Cardiac muscle cell (in vitro differentiated cells and primary cell): ENCODE results near the gene ANP32B. TPM values are rescaled to one million over a fixed set of nuclear protein-coding genes. Genes with fewer than 3 reads are reported as not detected.

Source experiments
- DNase-seq, 2 donors: peaks; one replicate each; pipeline versions ENCODE4 v3.0.0 to v3.0.0-alpha.2; 2010 to 2017; ENCODE audit warnings: low read depth in 1 of 2, low spot score in 1 of 2
- H3K27ac ChIP-seq: fragments of 200-600 bp; sonication (generic); 2 replicates; pipeline ENCODE4 v1.5.1; 2016
- H3K27me3 ChIP-seq: fragments of 200-600 bp; sonication (generic); 2 replicates; pipeline ENCODE4 v1.6.0; 2016; ENCODE audit warnings: control low read depth
- H3K36me3 ChIP-seq: fragments of 200-600 bp; sonication (generic); 2 replicates; pipeline ENCODE4 v1.5.1; 2016; ENCODE audit warnings: control low read depth
- H3K4me1 ChIP-seq: fragments of 200-600 bp; sonication (generic); 2 replicates; pipeline ENCODE4 v1.8.1; 2017; ENCODE audit warnings: low read depth, mild to moderate bottlenecking, mixed run types
- H3K4me3 ChIP-seq: fragments of 200-600 bp; sonication (generic); 2 replicates; pipeline ENCODE4 v1.5.1; 2016; ENCODE audit warnings: mild to moderate bottlenecking
- H3K9me3 ChIP-seq: fragments of 200-600 bp; sonication (generic); 2 replicates; pipeline ENCODE4 v1.5.1; 2017; ENCODE audit warnings: low read depth, mild to moderate bottlenecking, control low read depth
- polyA plus RNA-seq: library from polyadenylated mRNA; unstranded; fragments of >200 nt; fragmentation: Nextera tagmentation; extraction: Ambion mirVana; gene quantifications from 2 replicates; pipeline ENCODE4 v1.2.1, GENCODE V29; 2016
- total RNA-seq: library from RNA; depleted of rRNA; stranded (reverse); fragments of >200 nt; gene quantifications from 2 replicates; pipeline ENCODE4 v1.2.3, GENCODE V29; 2016
- TF ChIP-seq, protein P1 (sequence below): IDR thresholded peaks from 2 replicates; pipeline ENCODE4 v1.5.1; 2012; ENCODE audit warnings: low read depth, mild to moderate bottlenecking, low read length

The ANP32B gene
- total and polyA plus RNA-seq, 2 experiments from 2014 or later: 27.2 to 77.5 TPM

DNA sequence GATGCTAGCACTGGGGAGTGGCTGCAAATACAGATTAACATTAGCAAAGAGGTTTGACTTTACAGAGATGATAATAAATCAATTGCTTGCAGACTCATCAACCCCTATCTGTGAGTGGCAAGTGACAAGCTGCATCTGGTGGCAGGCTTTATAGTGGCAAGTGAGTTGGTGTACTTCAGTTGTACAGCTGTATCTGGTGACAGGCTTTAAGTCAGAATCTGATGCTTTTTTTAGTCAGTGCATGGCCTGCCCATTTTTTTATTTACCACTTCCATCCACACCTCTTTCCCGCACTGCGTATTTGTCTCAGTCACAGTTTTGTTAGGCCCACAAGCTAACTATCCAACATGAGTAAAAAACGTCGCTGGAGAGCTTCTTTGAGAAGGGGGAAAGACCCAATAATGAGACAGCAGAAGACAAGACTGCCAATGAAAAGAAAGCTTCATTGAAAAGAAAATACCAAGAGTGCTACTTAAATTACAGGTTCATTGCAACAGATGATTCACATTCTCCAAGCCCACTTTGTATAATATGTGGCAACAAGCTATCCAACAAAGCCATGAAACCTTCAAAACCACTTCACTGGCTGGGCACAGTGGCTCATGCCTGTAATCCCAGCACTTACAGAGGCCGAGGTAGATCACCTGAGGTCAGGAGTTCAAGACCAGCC, 23.1 kb downstream of the ANP32B start:
- peak overlapping the region; percentile 27 for H3K27ac ChIP-seq
- TF ChIP-seq, protein P1, sequence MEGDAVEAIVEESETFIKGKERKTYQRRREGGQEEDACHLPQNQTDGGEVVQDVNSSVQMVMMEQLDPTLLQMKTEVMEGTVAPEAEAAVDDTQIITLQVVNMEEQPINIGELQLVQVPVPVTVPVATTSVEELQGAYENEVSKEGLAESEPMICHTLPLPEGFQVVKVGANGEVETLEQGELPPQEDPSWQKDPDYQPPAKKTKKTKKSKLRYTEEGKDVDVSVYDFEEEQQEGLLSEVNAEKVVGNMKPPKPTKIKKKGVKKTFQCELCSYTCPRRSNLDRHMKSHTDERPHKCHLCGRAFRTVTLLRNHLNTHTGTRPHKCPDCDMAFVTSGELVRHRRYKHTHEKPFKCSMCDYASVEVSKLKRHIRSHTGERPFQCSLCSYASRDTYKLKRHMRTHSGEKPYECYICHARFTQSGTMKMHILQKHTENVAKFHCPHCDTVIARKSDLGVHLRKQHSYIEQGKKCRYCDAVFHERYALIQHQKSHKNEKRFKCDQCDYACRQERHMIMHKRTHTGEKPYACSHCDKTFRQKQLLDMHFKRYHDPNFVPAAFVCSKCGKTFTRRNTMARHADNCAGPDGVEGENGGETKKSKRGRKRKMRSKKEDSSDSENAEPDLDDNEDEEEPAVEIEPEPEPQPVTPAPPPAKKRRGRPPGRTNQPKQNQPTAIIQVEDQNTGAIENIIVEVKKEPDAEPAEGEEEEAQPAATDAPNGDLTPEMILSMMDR: no peak
- H3K36me3 ChIP-seq: peaks cover 43% of the 10 kb centered on the region
- H3K4me1 ChIP-seq: no peaks in the 10 kb centered on the region
- no peaks in the 10 kb centered on the region for H3K27me3 ChIP-seq
- H3K9me3 ChIP-seq: no peaks in the 10 kb centered on the region
- no peak for DNase-seq
- no peak overlapping the region for H3K4me3 ChIP-seq

DNA sequence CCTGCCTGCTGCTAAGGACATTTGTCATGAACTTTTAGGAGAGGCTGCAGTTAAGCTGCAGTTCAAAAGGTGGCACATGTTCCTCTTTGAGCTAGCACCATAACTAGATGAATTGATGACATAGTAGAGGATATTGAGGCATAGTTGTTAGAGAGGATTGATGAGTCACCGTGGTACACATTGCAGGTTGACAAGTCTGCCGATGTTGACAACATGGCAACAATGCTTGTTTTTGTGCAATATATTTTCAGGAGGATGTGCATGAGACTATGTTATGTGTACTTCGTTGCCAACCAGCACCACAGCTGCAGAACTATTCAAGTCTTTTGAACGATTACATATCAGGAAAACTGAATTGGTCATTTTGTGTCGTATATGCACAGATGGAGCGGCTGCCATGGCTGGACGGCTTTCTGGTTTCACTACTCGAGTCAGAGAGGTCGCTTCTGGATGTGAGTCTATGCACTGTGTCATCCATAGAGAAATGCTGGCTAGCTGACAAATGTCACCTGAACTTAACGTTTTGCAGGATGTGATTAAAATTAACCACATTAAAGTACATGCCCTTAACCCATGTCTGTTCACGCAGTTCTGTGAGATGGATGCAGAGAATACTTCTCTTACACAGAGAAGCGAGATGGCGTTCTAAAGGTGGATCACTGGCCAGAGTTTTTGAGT, 24.2 kb downstream of the ANP32B start:
- H3K4me1 ChIP-seq: no peaks in the 10 kb centered on the region
- peaks cover 54% of the 10 kb centered on the region for H3K36me3 ChIP-seq
- H3K9me3 ChIP-seq: no peaks in the 10 kb centered on the region
- DNase-seq: no peak
- H3K27me3 ChIP-seq: no peaks in the 10 kb centered on the region
- no peak overlapping the region for H3K4me3 ChIP-seq
- TF ChIP-seq, protein P1: no peak
- no peak overlapping the region for H3K27ac ChIP-seq

DNA sequence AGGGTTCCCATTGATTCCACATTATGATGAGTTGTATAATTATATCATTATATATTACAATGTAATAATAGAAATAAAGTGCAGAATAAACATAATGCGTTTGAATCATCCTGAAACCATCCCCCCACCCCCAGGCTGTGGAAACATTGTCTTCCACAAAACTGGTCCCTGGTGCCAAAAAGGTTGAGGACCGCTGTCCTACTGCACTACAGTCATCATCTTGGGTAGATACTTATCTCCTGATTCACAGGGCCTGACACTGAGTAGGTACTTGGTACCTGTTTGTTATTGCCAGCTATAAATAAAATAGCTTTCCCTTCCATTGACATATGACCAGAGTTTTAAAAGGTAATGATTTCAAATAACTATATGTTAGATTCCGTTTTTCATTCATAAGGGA, 25.6 kb downstream of the ANP32B start:
- Histone ChIP-seq H3K4me3 (no peak overlapping the region), H3K36me3 (peaks cover 68% of the 10 kb centered on the region), H3K9me3 (no peaks in the 10 kb centered on the region), H3K4me1 (no peaks in the 10 kb centered on the region), H3K27me3 (no peaks in the 10 kb centered on the region), H3K27ac (no peak overlapping the region)
- no peak for DNase-seq
- TF ChIP-seq, protein P1: no peak

DNA sequence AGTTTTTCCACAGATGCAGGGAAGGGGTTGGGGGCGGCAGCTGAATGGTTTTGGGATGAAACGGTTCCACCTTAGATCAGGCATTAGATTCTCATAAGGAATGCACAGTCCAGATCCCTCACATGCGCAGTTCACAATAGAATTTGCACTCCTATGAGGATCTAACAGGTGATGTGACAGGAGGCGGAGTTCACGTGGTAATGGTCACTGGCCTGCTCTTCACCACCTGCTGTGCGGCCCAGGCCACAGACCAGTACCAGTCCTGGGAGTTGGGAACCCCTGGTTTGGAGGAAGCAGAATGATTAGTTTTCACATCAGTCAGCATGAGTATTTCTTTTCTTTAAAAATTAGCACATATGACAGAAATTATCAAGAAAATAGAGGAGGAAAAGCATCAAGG, 26.3 kb downstream of the ANP32B start:
- Histone ChIP-seq H3K36me3 (peaks cover 70% of the 10 kb centered on the region), H3K4me3 (no peak overlapping the region), H3K9me3 (no peaks in the 10 kb centered on the region), H3K4me1 (no peaks in the 10 kb centered on the region), H3K27ac (peak overlapping the region; percentile 17), H3K27me3 (no peaks in the 10 kb centered on the region)
- TF ChIP-seq, protein P1: no peak
- no peak for DNase-seq

DNA sequence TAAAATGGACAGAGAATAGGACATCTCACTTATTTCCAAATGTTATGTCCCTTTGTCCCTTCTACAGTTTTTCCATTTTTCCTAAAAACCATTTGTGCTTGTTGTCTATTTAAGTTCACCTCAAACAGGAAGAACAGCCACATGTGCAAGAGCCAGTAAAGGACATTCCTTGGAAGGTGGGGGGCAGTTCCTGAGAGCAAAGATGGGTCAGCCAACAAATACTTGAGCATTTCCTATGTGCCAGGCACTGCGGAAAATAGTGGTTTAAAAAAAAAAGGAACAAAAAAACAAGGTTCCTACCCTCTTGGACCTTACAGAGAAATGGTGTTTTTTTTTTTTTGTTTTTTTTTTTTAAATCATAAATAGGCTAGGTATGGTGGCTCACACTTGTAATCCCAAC, 26.8 kb downstream of the ANP32B start:
- Histone ChIP-seq H3K27ac (no peak overlapping the region), H3K27me3 (no peaks in the 10 kb centered on the region), H3K4me3 (no peak overlapping the region), H3K9me3 (no peaks in the 10 kb centered on the region), H3K36me3 (peaks cover 72% of the 10 kb centered on the region), H3K4me1 (no peaks in the 10 kb centered on the region)
- DNase-seq: peak in 1 of 2 donors; percentile 89
- TF ChIP-seq, protein P1: no peak
